K562 (cell line): ENCODE results near the gene RTCA. TPM values are rescaled to one million over a fixed set of nuclear protein-coding genes. Genes with fewer than 3 reads are reported as not detected.

Experiments used
- ATAC-seq: fragments of 200-7000 bp; cut with Tn5 transposase; 3 replicates; pipeline ENCODE4 v1.9.1; 2020; ENCODE audit warnings: moderate library complexity
- BruUV-seq: library from RNA; stranded (reverse); fragments of 400-500 nt; replicated peaks from 2 replicates; lab custom pipeline; 2021; lab: Mats Ljungman, UMichigan
- CTCF ChIA-PET: fragments of 300-600 bp; formaldehyde crosslinking; extraction: SDS; loops from one replicate; lab custom pipeline; 2021; ENCODE audit warnings: low intra/inter-chr PET ratio; lab: Yijun Ruan, JAX
- POLR2A ChIA-PET: fragments of 300-600, 350-650 bp; sonication (Branson Sonifier 250); formaldehyde crosslinking; extraction: SDS; loops from one replicate; lab custom pipeline; 2021; ENCODE audit warnings: antibody characterized with exemption, inconsistent platforms; lab: Yijun Ruan, JAX
- DNase-seq, 4 experiments: peaks; one replicate each; pipeline versions ENCODE4 v3.0.0 to v3.0.0-alpha.2; 2011 to 2018; ENCODE audit warnings: low spot score in 3 of 4, mixed read lengths in 3 of 4; ENCODE audit errors: extremely low read depth in 1 of 4
- FAIRE-seq: peaks from 2 replicates; lab custom pipeline; 2011; peaks lifted over from hg19 to GRCh38; lab: Jason Lieb, UNC
- H2AFZ ChIP-seq: 2 replicates; pipeline ENCODE4 v1.6.0; 2011; ENCODE audit warnings: low read depth, low read length, control low read depth, inconsistent platforms
- H3K27ac ChIP-seq: fragments of 200-600 bp; 3 replicates; pipeline ENCODE4 v1.8.0; 2011; ENCODE audit warnings: low read depth, mild to moderate bottlenecking, control low read depth, inconsistent platforms, low read length, moderate library complexity, mixed read lengths; ENCODE audit errors: extremely low read depth
- H3K27me3 ChIP-seq, 2 experiments: fragments of 300-600 bp in 1 of 2; 2 replicates in 1 of 2; 3 replicates in 1 of 2; pipeline versions ENCODE4 v1.6.0 to v1.8.0; 2011; ENCODE audit warnings: inconsistent platforms in 2 of 2, low read length in 2 of 2, mild to moderate bottlenecking in 1 of 2, mixed read lengths in 1 of 2, moderate library complexity in 1 of 2; ENCODE audit not compliant: control insufficient read depth in 2 of 2, insufficient read depth in 2 of 2
- H3K36me3 ChIP-seq: fragments of 300-600 bp; 3 replicates; pipeline ENCODE4 v1.8.0; 2011; ENCODE audit warnings: mild to moderate bottlenecking, low read length, inconsistent platforms; ENCODE audit not compliant: control insufficient read depth, insufficient read depth
- H3K4me1 ChIP-seq, 2 experiments: fragments of 200-600 bp in 1 of 2; replicated peaks in 1 of 2; 2 replicates in 1 of 2; 3 replicates in 1 of 2; pipeline versions ENCODE4 v1.5.1 to v1.8.0; 2011; ENCODE audit warnings: inconsistent platforms in 2 of 2, low read length in 2 of 2, mild to moderate bottlenecking in 1 of 2, mixed read lengths in 1 of 2, moderate library complexity in 1 of 2; ENCODE audit not compliant: control insufficient read depth in 2 of 2, insufficient read depth in 2 of 2
- H3K4me2 ChIP-seq: 2 replicates; pipeline ENCODE4 v1.6.1; 2011; ENCODE audit warnings: low read length, control low read depth, inconsistent platforms, mixed read lengths; ENCODE audit not compliant: insufficient read depth
- H3K4me3 ChIP-seq: fragments of 200-600 bp; sonication (generic), shearing (Covaris generic); 2 replicates; pipeline ENCODE4 v1.5.1; 2016; ENCODE audit warnings: control low read depth, inconsistent platforms
- H3K79me2 ChIP-seq: fragments of 200-600 bp; 3 replicates; pipeline ENCODE4 v1.8.0; 2011; ENCODE audit warnings: low read length, inconsistent platforms; ENCODE audit not compliant: control insufficient read depth, insufficient read depth
- H3K9ac ChIP-seq, 2 experiments: 2 replicates each; pipeline versions ENCODE4 v1.6.0 to v1.6.1; 2011; ENCODE audit warnings: low read depth in 2 of 2, low read length in 2 of 2, control low read depth in 1 of 2, inconsistent platforms in 1 of 2, mild to moderate bottlenecking in 1 of 2, mixed read lengths in 1 of 2; ENCODE audit not compliant: insufficient read depth in 1 of 2
- H3K9me1 ChIP-seq: one replicate; pipeline ENCODE4 v1.6.0; 2011; ENCODE audit warnings: inconsistent platforms, mild to moderate bottlenecking, low read length, moderate library complexity; ENCODE audit not compliant: control insufficient read depth, insufficient read depth
- H3K9me3 ChIP-seq: replicated peaks from 2 replicates; pipeline ENCODE4 v1.5.1; 2011; ENCODE audit warnings: low read depth, low read length, inconsistent platforms; ENCODE audit not compliant: control insufficient read depth, insufficient read depth
- H4K20me1 ChIP-seq: replicated peaks from 2 replicates; pipeline ENCODE4 v1.6.1; 2011; ENCODE audit warnings: low read length, inconsistent platforms, mixed read lengths; ENCODE audit not compliant: control insufficient read depth, insufficient read depth
- CBFA2T3 ChIP-seq: fragments of 450-650 bp; IDR thresholded peaks from 2 replicates; pipeline ENCODE4 v1.6.1; 2017
- CTCF ChIP-seq, 3 experiments: IDR thresholded peaks in 2 of 3; conservative IDR thresholded peaks in 1 of 3; 2 replicates each; pipeline ENCODE4 v1.5.1; 2011 to 2012; ENCODE audit warnings: low read length in 3 of 3, mild to moderate bottlenecking in 3 of 3, control low read depth in 2 of 3, improper control_type of control experiment in 1 of 3, inconsistent platforms in 1 of 3, low read depth in 1 of 3, mixed read lengths in 1 of 3, moderate library complexity in 1 of 3; ENCODE audit not compliant: insufficient read depth in 2 of 3
- EZH2 ChIP-seq: IDR thresholded peaks from 2 replicates; pipeline ENCODE4 v1.6.1; 2012; ENCODE audit warnings: low read depth, mild to moderate bottlenecking, inconsistent platforms, low read length, borderline replicate concordance
- MECOM ChIP-seq: fragments of 250-450 bp; sonication (Bioruptor Pico); IDR thresholded peaks from 2 replicates; pipeline ENCODE4 v1.8.0; 2022; ENCODE audit warnings: inconsistent platforms
- MEF2D ChIP-seq: conservative IDR thresholded peaks from 2 replicates; pipeline ENCODE4 v1.6.1; 2016; ENCODE audit warnings: low read depth, missing genetic modification characterization, missing compliant biosample characterization
- PKNOX1 ChIP-seq: fragments of 450-650 bp; IDR thresholded peaks from 2 replicates; pipeline ENCODE4 v1.6.1; 2016
- RAD21 ChIP-seq, 2 experiments: fragments of 250-450 bp in 1 of 2; fragments of 450-650 bp in 1 of 2; sonication (Bioruptor Pico) in 1 of 2; formaldehyde crosslinking in 1 of 2; IDR thresholded peaks in 1 of 2; conservative IDR thresholded peaks in 1 of 2; 2 replicates each; pipeline versions ENCODE4 v1.4.0 to v1.8.0; 2020 to 2022; ENCODE audit warnings: mild to moderate bottlenecking in 2 of 2, moderate library complexity in 1 of 2
- RBM15 ChIP-seq: fragments of 200-400 bp; formaldehyde crosslinking; IDR thresholded peaks from 2 replicates; pipeline ENCODE4 v1.6.1; 2018; ENCODE audit warnings: mild to moderate bottlenecking, low read length, moderate library complexity; ENCODE audit not compliant: insufficient read depth
- WGBS: fragments of 100-300 bp; shearing (Covaris generic); methylation state at CpG from one replicate; pipeline ENCODE4 v1.1.6; 2016; ENCODE audit warnings: low coverage, mixed read lengths; ENCODE audit not compliant: insufficient coverage; ENCODE audit errors: missing lambda C conversion rate; 5-methylcytosine and 5-hydroxymethylcytosine counted together
- in situ Hi-C: fragments of 300-500 bp; cut with MboI; formaldehyde crosslinking; loops from 4 replicates; pipeline ENCODE4 v1.15.0; 2018; ENCODE audit warnings: inconsistent platforms, mixed read lengths
- intact Hi-C: fragments of 100-400 bp; cut with micrococcal nuclease; formaldehyde crosslinking; loops from 2 replicates; pipeline ENCODE4 v1.14.2; 2022
- polyA plus RNA-seq, 8 experiments: library from polyadenylated mRNA; depleted of rRNA in 4 of 8; stranded (reverse) in 5 of 8; unstranded in 3 of 8; fragments of >200 nt; fragmentation: Nextera tagmentation in 2 of 8; fragmentation: Illumina TruSeq in 1 of 8; extraction: Ambion mirVana in 2 of 8; extraction: Trizol in 1 of 8; gene quantifications; 2 replicates each; pipeline versions ENCODE4 v1.2.1 to v1.2.3, GENCODE V29; 2011 to 2014; ENCODE audit warnings: inconsistent platforms in 1 of 8, missing spikeins in 1 of 8
- total RNA-seq, 7 experiments: library from RNA; depleted of rRNA in 6 of 7; stranded (reverse); fragments of >200 nt in 6 of 7; fragmentation: Illumina TruSeq in 2 of 7; extraction: Trizol in 2 of 7; gene quantifications; 2 replicates each; pipeline versions ENCODE4 v1.2.1 to v1.2.3, GENCODE V29; 2011 to 2021; ENCODE audit warnings: low replicate concordance in 1 of 7

Gene RTCA
- total and polyA plus RNA-seq, 9 of the 15 experiments (the other 6 are each of a cell fraction or from before 2014, with no cell fraction given), result 11.6 to 57.2 (median 43.2) TPM

- Histone ChIP-seq H3K4me3 (no peak overlapping the region), H3K9me3 (no peaks in the 10 kb centered on the region), H3K27me3 (no peaks in the 10 kb centered on the region), H3K4me1 (peaks cover 12 to 52% of the 10 kb centered on the region in 2 experiments; a peak in 3 of 5 replicates), H3K36me3 (no peaks in the 10 kb centered on the region), H2AFZ (peak overlapping the region; percentile 62), H3K9ac (no peak overlapping the region), H3K4me2 (peak overlapping the region; percentile 13; the same call in 1 of the 2 replicates), H3K27ac (no peak overlapping the region), H3K79me2 (no peaks in the 10 kb centered on the region), H4K20me1 (no peaks in the 10 kb centered on the region), H3K9me1 (no peaks in the 10 kb centered on the region)
- intact Hi-C loops, result loop anchor here (5.0 kb wide), 1 partner anchor 303 kb away; a partner anchor contains a TSS
- in situ Hi-C loops, result no loop called here
- BruUV-seq, result no TSS peak
- POLR2A ChIA-PET, result no interaction called here
- WGBS, result 29% methylated on average over 1 of the region's 1 CpG
- peak; percentile 24; the same call in 1 of the 2 replicates for TF ChIP-seq CBFA2T3
- peak; percentile 56; the same call in 1 of the 2 replicates for TF ChIP-seq MECOM (CRISPR knock-in tag)
- TF ChIP-seq RBM15, result no peak
- TF ChIP-seq MEF2D (tag), result 0 out of 2 replicates have a peak, but pooled peaks have one; percentile 39
- TF ChIP-seq CTCF (IDR thresholded peaks at IDR 0.05 in 2 of 3, conservative IDR thresholded peaks at IDR 0.05 in 1 of 3; ENCODE audit: insufficient read depth in 2 of 3, low read depth in 1 of 3, low read length in 3 of 3), result peak in 1 of 3 experiments; percentile 21; a peak in 2 of 6 replicates
- TF ChIP-seq EZH2, result no peak
- TF ChIP-seq PKNOX1, result peak; percentile 37; the same call in 1 of the 2 replicates
- peak in 1 of 2 experiments; percentile 50; a peak in 2 of 4 replicates for TF ChIP-seq RAD21 (CRISPR knock-in tag; conservative IDR thresholded peaks at IDR 0.05 in 1 of 2, IDR thresholded peaks at IDR 0.05 in 1 of 2)
- peak; percentile 55 for ATAC-seq
- FAIRE-seq, result peak; percentile 35
- DNase-seq, result peak in 2 of 4 experiments; percentile 21 to 23
- CTCF ChIA-PET, result no interaction called here
These were observed 74.5 kb downstream of the RTCA start for GRCh38 chr1:100340494-100340893.
